Endodermal cell (in vitro differentiated cells): ENCODE results near the gene VAC14. TPM values are rescaled to one million over a fixed set of nuclear protein-coding genes. Genes with fewer than 3 reads are reported as not detected.

Experiments
- DNase-seq: peaks from one replicate; pipeline ENCODE4 v3.0.0-alpha.2; 2017
- H3K27ac ChIP-seq: 2 replicates; pipeline ENCODE4 v1.5.1; 2013; ENCODE audit warnings: mild to moderate bottlenecking, low read depth, low read length, moderate library complexity
- H3K27me3 ChIP-seq: 2 replicates; pipeline ENCODE4 v1.6.1; 2013; ENCODE audit warnings: mild to moderate bottlenecking, low read length, moderate library complexity; ENCODE audit not compliant: insufficient read depth, control insufficient read depth, poor library complexity, severe bottlenecking
- H3K36me3 ChIP-seq: 2 replicates; pipeline ENCODE4 v1.7.0; 2013; ENCODE audit warnings: mild to moderate bottlenecking, low read length, moderate library complexity; ENCODE audit not compliant: control insufficient read depth, insufficient read depth
- H3K4me1 ChIP-seq: one replicate; pipeline ENCODE4 v1.7.0; 2013; ENCODE audit warnings: low read length; ENCODE audit not compliant: control insufficient read depth, insufficient read depth
- H3K4me3 ChIP-seq: 2 replicates; pipeline ENCODE4 v1.5.1; 2013; ENCODE audit warnings: mild to moderate bottlenecking, low read length, moderate library complexity
- H3K9ac ChIP-seq: 2 replicates; pipeline ENCODE4 v1.6.1; 2013; ENCODE audit warnings: mild to moderate bottlenecking, low read length, moderate library complexity; ENCODE audit not compliant: poor library complexity, severe bottlenecking; ENCODE audit errors: extremely low read depth
- H3K9me3 ChIP-seq: 2 replicates; pipeline ENCODE4 v1.6.1; 2013; ENCODE audit warnings: mild to moderate bottlenecking, low read length, moderate library complexity; ENCODE audit not compliant: control insufficient read depth
- H3K27ac Mint-ChIP-seq: 2 replicates; pipeline ENCODE4 v1.8.0; 2020; ENCODE audit warnings: mixed read lengths
- H3K27me3 Mint-ChIP-seq: 2 replicates; pipeline ENCODE4 v1.8.0; 2021; ENCODE audit warnings: mild to moderate bottlenecking, mixed read lengths; ENCODE audit not compliant: insufficient read depth
- H3K36me3 Mint-ChIP-seq: 2 replicates; pipeline ENCODE4 v1.8.0; 2020; ENCODE audit warnings: low read depth, mixed read lengths
- H3K4me1 Mint-ChIP-seq: 2 replicates; pipeline ENCODE4 v1.8.0; 2020; ENCODE audit warnings: mixed read lengths
- H3K4me3 Mint-ChIP-seq: 2 replicates; pipeline ENCODE4 v1.8.0; 2020; ENCODE audit warnings: mild to moderate bottlenecking, moderate library complexity, mixed read lengths
- H3K9me3 Mint-ChIP-seq: 2 replicates; pipeline ENCODE4 v1.8.0; 2020; ENCODE audit warnings: mild to moderate bottlenecking, mixed read lengths
- WGBS, 2 experiments: methylation state at CpG; one replicate each; pipeline versions ENCODE4 v1.1.5 to v1.1.7; 2013; ENCODE audit warnings: missing lambda C conversion rate in 2 of 2, mixed read lengths in 1 of 2; ENCODE audit not compliant: insufficient coverage in 1 of 2, insufficient read length in 1 of 2; 5-methylcytosine and 5-hydroxymethylcytosine counted together
- total RNA-seq, 2 donors: library from RNA; stranded (reverse); fragmentation: NEBNext Ultra II Directional in 1 of 2; extraction: Animal tissue kit (Norgen Biotek cat#: 25700) in 1 of 2; gene quantifications; 2 replicates in 1 of 2; 3 replicates in 1 of 2; pipeline ENCODE4 v1.2.1, GENCODE V29; 2021
- TF ChIP-seq, protein P1 (sequence below): fragments of 200-600 bp; sonication (generic); conservative IDR thresholded peaks from 2 replicates; pipeline ENCODE4 v1.5.0; 2021; ENCODE audit warnings: antibody characterized with exemption, mild to moderate bottlenecking

The VAC14 gene
- total RNA-seq, 2 donors from 2014 or later, result 47.5 to 48.7 TPM

GRCh38 chr16:70796301-70796700 lies 4.7 kb downstream of the VAC14 start:
- WGBS, 2 experiments, result 93 to 100% methylated on average over 2 to 3 of the region's 3 CpGs
- Mint-ChIP-seq H3K27me3 (no peaks in the 10 kb centered on the region), H3K9me3 (no peaks in the 10 kb centered on the region), H3K36me3 (peaks cover 12% of the 10 kb centered on the region), H3K4me1 (peaks cover 12% of the 10 kb centered on the region), H3K4me3 (no peak overlapping the region), H3K27ac (no peak overlapping the region)
- Histone ChIP-seq H3K4me1 (no peaks in the 10 kb centered on the region), H3K27me3 (no peaks in the 10 kb centered on the region), H3K36me3 (peaks cover 6% of the 10 kb centered on the region), H3K4me3 (no peak overlapping the region), H3K9ac (no peak overlapping the region), H3K9me3 (no peaks in the 10 kb centered on the region), H3K27ac (no peak overlapping the region)
- TF ChIP-seq, protein P1, sequence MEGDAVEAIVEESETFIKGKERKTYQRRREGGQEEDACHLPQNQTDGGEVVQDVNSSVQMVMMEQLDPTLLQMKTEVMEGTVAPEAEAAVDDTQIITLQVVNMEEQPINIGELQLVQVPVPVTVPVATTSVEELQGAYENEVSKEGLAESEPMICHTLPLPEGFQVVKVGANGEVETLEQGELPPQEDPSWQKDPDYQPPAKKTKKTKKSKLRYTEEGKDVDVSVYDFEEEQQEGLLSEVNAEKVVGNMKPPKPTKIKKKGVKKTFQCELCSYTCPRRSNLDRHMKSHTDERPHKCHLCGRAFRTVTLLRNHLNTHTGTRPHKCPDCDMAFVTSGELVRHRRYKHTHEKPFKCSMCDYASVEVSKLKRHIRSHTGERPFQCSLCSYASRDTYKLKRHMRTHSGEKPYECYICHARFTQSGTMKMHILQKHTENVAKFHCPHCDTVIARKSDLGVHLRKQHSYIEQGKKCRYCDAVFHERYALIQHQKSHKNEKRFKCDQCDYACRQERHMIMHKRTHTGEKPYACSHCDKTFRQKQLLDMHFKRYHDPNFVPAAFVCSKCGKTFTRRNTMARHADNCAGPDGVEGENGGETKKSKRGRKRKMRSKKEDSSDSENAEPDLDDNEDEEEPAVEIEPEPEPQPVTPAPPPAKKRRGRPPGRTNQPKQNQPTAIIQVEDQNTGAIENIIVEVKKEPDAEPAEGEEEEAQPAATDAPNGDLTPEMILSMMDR, result no peak
- no peak for DNase-seq

GRCh38 chr16:70795296-70795912 lies 5.6 kb downstream of the VAC14 start:
- Mint-ChIP-seq H3K27me3 (no peaks in the 10 kb centered on the region), H3K4me1 (peaks cover 19% of the 10 kb centered on the region), H3K9me3 (no peaks in the 10 kb centered on the region), H3K36me3 (peaks cover 12% of the 10 kb centered on the region), H3K27ac (no peak overlapping the region), H3K4me3 (no peak overlapping the region)
- Histone ChIP-seq H3K9me3 (no peaks in the 10 kb centered on the region), H3K4me1 (no peaks in the 10 kb centered on the region), H3K36me3 (peaks cover 6% of the 10 kb centered on the region), H3K9ac (no peak overlapping the region), H3K27ac (no peak overlapping the region), H3K4me3 (no peak overlapping the region), H3K27me3 (no peaks in the 10 kb centered on the region)
- TF ChIP-seq, protein P1, result no peak
- WGBS, 2 experiments, result 93 to 100% methylated on average over 8 to 10 of the region's 12 CpGs
- no peak for DNase-seq

DNA sequence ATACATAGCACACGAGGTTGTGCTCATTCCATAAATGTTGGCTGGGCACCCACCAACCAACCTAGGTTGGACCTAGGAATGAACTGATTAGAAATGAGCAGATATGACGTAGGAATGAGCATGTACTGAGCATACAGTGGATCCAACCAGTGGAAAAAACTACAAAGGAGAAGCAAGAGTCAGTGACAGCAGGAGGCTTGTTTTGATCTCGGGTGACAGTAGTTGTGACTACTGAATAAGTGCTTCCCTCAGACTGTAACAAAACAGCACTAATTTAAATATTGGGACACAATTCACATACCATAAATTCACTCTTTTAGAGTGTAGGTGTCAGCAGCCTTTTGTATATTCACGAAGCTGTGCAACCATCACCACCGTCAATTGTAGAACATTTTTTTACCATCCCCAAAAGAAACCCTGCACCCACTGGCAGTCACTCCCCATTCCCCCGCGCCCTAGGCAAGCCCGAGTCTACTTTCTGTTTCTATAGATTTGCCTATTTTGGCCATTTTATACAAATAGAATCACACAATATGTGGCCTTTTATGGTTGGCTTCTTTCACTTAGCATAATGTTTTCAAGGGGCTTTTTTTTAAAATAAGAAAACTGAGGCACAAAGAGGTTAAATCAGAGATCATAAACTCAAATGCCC lies 7.0 kb downstream of the VAC14 start:
- H3K4me1 ChIP-seq, result no peaks in the 10 kb centered on the region
- Mint-ChIP-seq H3K27ac (no peak overlapping the region), H3K9me3 (no peaks in the 10 kb centered on the region), H3K4me1 (peaks cover 19% of the 10 kb centered on the region), H3K27me3 (no peaks in the 10 kb centered on the region), H3K36me3 (peaks cover 12% of the 10 kb centered on the region), H3K4me3 (no peak overlapping the region)
- H3K27me3 ChIP-seq, result no peaks in the 10 kb centered on the region
- H3K36me3 ChIP-seq, result peaks cover 6% of the 10 kb centered on the region
- TF ChIP-seq, protein P1, result no peak
- WGBS, 2 experiments, result 81 to 88% methylated on average over 6 to 8 of the region's 8 CpGs
- no peaks in the 10 kb centered on the region for H3K9me3 ChIP-seq
- H3K27ac ChIP-seq, result no peak overlapping the region
- H3K4me3 ChIP-seq, result no peak overlapping the region
- no peak overlapping the region for H3K9ac ChIP-seq
- no peak for DNase-seq
